IPS-18a (cell line): ENCODE results near the gene TUBB4A.

Experiments used
- H3K27ac ChIP-seq: one replicate; pipeline ENCODE4 v1.5.1; 2013; ENCODE audit warnings: low read length
- H3K27me3 ChIP-seq: one replicate; pipeline ENCODE4 v1.6.1; 2013; ENCODE audit warnings: mild to moderate bottlenecking, low read length; ENCODE audit not compliant: control insufficient read depth, insufficient read depth
- H3K36me3 ChIP-seq: one replicate; pipeline ENCODE4 v1.6.1; 2013; ENCODE audit warnings: low read depth, low read length; ENCODE audit not compliant: control insufficient read depth
- H3K4me1 ChIP-seq: one replicate; pipeline ENCODE4 v1.6.1; 2013; ENCODE audit warnings: low read depth, low read length; ENCODE audit not compliant: control insufficient read depth
- H3K4me3 ChIP-seq: one replicate; pipeline ENCODE4 v1.5.1; 2013; ENCODE audit warnings: low read length
- H3K9ac ChIP-seq: one replicate; pipeline ENCODE4 v1.6.1; 2013; ENCODE audit warnings: mild to moderate bottlenecking, low read length, moderate library complexity
- H3K9me3 ChIP-seq: one replicate; pipeline ENCODE4 v1.6.1; 2013; ENCODE audit warnings: low read depth, low read length; ENCODE audit not compliant: control insufficient read depth

Gene TUBB4A

GRCh38 chr19:6503407-6504201 lies 1.5 kb upstream of the TUBB4A start:
- H3K4me3 ChIP-seq: no peak overlapping the region
- H3K27me3 ChIP-seq: peaks cover 14% of the 10 kb centered on the region
- H3K27ac ChIP-seq: no peak overlapping the region
- peaks cover 3% of the 10 kb centered on the region for H3K4me1 ChIP-seq
- H3K9me3 ChIP-seq: no peaks in the 10 kb centered on the region
- no peak overlapping the region for H3K9ac ChIP-seq
- no peaks in the 10 kb centered on the region for H3K36me3 ChIP-seq

DNA sequence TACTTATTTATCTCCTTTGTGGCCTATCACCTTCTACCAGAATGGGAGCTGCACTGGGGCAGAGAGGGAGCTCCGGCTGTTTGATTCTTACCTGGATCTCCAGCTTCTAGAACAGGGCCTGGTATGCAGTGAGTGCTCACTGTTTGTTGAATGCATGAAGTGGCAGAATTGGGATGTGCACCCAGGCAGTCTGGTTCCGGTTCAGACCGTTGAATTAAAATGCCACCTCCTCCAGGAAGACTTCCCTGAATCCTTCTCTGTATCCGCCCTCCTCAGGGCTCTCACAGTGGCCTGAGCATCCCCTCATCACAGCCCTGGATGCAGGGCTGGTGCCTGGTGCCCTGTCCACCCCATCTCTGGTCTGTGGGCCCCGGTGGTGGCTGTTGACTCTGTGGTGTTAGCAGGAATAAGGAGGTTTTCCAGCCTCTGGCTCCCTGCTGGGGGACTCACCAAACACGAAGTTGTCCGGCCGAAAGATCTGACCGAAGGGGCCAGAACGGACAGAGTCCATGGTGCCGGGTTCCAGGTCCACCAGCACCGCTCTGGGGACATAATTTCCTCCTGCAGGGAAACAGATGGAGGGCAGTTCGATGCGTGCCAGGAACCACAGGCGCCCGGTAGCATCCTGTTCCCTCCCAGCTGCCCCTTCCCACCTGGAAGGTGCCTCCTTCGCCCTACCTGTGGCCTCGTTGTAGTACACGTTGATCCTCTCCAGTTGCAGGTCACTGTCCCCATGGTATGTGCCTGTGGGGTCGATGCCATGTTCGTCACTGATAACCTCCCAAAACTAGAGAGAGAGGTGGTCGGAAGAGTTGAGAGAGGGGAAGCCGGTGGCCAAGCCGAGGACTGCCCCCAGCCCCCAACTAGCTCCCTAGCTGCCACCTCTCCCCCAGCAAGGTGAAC lies 1.0 kb downstream of the TUBB4A start:
- Histone ChIP-seq H3K9ac (no peak overlapping the region), H3K4me3 (peak overlapping the region; percentile 55)

DNA sequence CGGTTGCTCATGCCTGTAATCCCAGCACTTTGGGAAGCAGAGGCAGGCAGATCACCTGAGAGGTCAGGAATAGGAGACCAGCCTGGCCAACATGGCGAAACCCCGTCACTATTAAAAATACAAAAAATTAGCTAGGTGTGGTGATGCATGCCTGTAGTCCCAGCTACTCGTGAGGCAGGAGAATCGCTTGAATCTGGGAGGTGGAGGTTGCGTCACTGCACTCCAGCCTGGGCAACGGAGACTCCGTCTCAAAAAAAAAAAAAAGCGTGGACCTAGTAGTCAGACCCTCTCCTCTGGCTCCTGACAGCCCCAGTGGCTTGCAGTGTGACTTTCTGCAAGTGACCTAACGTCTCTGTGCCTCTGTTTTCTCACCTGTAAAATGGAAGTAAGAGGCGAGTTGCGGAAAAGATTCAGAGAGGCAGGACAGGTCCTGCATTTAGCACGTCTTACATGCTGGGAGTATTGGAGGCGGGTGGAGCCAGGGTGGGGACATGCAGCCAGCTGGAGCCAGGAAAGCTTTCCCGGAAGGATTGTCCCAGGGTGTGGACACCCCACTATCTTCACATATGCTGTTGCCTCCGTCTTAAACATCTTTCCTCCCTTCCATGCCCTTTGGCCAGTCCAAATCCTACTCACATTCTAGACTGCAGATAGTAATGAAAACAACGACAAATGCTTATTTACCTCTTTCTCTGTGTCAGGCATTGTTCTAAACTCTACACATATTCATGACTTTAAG lies 2.9 kb downstream of the TUBB4A start:
- Histone ChIP-seq H3K9me3 (no peaks in the 10 kb centered on the region), H3K9ac (no peak overlapping the region), H3K27me3 (peaks cover 14% of the 10 kb centered on the region), H3K4me1 (peaks cover 3% of the 10 kb centered on the region), H3K4me3 (no peak overlapping the region), H3K36me3 (no peaks in the 10 kb centered on the region), H3K27ac (no peak overlapping the region)

More for the DNA sequence above, 1.0 kb downstream of the TUBB4A start:
- H3K36me3 ChIP-seq: no peaks in the 10 kb centered on the region
- H3K27me3 ChIP-seq: peaks cover 14% of the 10 kb centered on the region
- peaks cover 3% of the 10 kb centered on the region for H3K4me1 ChIP-seq
- H3K27ac ChIP-seq: no peak overlapping the region
- no peaks in the 10 kb centered on the region for H3K9me3 ChIP-seq

- Histone ChIP-seq H3K36me3 (no peaks in the 10 kb centered on the region), H3K4me3 (no peak overlapping the region), H3K27ac (no peak overlapping the region), H3K4me1 (peaks cover 3% of the 10 kb centered on the region), H3K9ac (no peak overlapping the region), H3K9me3 (no peaks in the 10 kb centered on the region), H3K27me3 (peaks cover 14% of the 10 kb centered on the region)
Observed at GRCh38 chr19:6498294-6499036, 3.6 kb downstream of the TUBB4A start.

DNA sequence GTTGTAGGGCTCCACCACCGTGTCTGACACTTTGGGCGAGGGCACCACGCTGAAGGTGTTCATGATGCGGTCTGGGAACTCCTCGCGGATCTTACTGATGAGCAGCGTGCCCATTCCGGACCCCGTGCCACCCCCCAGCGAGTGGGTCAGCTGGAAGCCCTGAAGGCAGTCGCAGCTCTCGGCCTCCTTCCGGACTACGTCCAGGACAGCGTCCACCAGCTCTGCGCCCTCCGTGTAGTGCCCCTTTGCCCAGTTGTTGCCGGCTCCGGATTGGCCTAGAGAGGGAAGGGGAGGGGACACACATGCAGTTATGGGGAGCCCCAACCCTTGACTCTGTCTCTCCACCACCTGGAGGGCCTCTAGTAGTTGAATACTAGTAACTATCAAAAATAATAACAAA lies 6.2 kb downstream of the TUBB4A start:
- no peaks in the 10 kb centered on the region for H3K9me3 ChIP-seq
- H3K9ac ChIP-seq: no peak overlapping the region
- H3K4me3 ChIP-seq: no peak overlapping the region
- peaks cover 4% of the 10 kb centered on the region for H3K27me3 ChIP-seq
- H3K4me1 ChIP-seq: no peaks in the 10 kb centered on the region
- no peaks in the 10 kb centered on the region for H3K36me3 ChIP-seq
- H3K27ac ChIP-seq: no peak overlapping the region

- Histone ChIP-seq H3K9me3 (no peaks in the 10 kb centered on the region), H3K27ac (no peak overlapping the region), H3K9ac (no peak overlapping the region), H3K36me3 (no peaks in the 10 kb centered on the region), H3K27me3 (no peaks in the 10 kb centered on the region), H3K4me1 (no peaks in the 10 kb centered on the region), H3K4me3 (no peak overlapping the region)
Observed at GRCh38 chr19:6494438-6495036, 7.6 kb downstream of the TUBB4A start.

DNA sequence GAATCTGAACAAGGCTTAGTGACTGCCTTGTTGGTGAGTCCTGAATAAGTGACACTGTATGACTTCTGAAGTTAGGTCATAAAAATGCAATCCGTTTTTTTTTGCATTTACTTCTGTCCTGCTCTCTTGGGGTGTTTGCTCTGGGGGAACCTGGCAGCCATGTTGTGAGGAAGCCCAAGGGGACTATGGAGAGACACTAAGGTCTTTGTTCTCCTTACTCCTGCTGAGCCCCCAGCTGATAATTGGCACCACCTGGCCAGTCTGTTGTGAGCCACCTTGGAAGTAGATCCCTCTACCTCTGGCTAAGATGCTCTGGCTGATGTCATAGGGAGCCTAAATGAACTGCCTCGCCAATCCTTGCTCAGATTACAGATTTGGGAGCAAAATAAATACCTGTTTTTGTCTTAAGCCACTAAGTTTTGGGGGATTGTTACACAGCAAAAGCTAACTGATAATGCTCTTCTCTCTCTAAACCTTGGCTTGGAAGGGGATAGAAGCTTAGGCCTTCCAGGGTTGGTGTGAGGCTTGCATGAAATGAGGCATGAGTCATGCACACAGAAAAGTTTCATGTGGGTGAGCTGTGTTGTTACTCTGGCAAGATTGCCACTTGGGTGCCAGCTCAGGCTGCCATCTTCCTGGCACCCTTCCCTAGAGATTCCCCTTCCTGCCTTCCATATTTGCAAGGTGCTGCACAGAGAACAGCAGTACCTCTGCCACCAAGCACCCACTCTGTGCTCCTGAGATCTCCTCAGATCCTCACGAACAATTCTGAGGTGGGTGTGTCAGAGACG lies 10.1 kb downstream of the TUBB4A start:
- Histone ChIP-seq H3K9ac (no peak overlapping the region), H3K27me3 (no peaks in the 10 kb centered on the region), H3K9me3 (no peaks in the 10 kb centered on the region), H3K27ac (no peak overlapping the region), H3K36me3 (no peaks in the 10 kb centered on the region), H3K4me1 (no peaks in the 10 kb centered on the region), H3K4me3 (no peak overlapping the region)

DNA sequence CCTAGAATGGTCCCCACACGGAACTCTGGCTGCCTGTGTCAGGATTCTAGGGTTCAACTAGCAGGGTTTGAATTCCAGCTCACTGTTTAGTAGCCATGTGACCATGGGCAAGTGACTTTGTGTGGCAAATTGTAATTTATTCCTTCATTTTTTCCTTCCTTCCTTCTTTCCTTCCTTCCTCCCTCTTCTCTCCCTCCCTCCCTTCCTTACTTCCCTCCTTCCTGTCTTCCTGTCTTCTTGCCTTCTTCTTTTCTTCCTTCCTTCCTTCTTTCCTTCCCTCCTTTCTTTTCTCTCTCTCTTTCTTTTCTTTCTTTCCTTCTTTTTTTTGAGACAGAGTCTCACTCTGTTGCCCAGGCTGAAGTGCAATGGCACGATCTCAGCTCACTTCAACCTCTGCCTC lies 12.0 kb downstream of the TUBB4A start:
- Histone ChIP-seq H3K9ac (no peak overlapping the region), H3K27ac (no peak overlapping the region), H3K27me3 (no peaks in the 10 kb centered on the region), H3K4me1 (no peaks in the 10 kb centered on the region), H3K4me3 (no peak overlapping the region), H3K9me3 (no peaks in the 10 kb centered on the region), H3K36me3 (no peaks in the 10 kb centered on the region)

- no peak overlapping the region for H3K9ac ChIP-seq
Observed at GRCh38 chr19:6489278-6490061, 12.6 kb downstream of the TUBB4A start.

GRCh38 chr19:6484831-6485230 lies 17.3 kb downstream of the TUBB4A start:
- Histone ChIP-seq H3K9me3 (no peaks in the 10 kb centered on the region), H3K27ac (no peak overlapping the region), H3K27me3 (no peaks in the 10 kb centered on the region), H3K4me3 (no peak overlapping the region), H3K9ac (no peak overlapping the region), H3K4me1 (no peaks in the 10 kb centered on the region), H3K36me3 (no peaks in the 10 kb centered on the region)

More at GRCh38 chr19:6489278-6490061, 12.6 kb downstream of the TUBB4A start:
- H3K4me3 ChIP-seq: no peak overlapping the region
- no peak overlapping the region for H3K27ac ChIP-seq
- no peaks in the 10 kb centered on the region for H3K9me3 ChIP-seq
- no peaks in the 10 kb centered on the region for H3K27me3 ChIP-seq
- no peaks in the 10 kb centered on the region for H3K4me1 ChIP-seq
- no peaks in the 10 kb centered on the region for H3K36me3 ChIP-seq
